ENCODE measurements around the gene TMEM213.

DNA sequence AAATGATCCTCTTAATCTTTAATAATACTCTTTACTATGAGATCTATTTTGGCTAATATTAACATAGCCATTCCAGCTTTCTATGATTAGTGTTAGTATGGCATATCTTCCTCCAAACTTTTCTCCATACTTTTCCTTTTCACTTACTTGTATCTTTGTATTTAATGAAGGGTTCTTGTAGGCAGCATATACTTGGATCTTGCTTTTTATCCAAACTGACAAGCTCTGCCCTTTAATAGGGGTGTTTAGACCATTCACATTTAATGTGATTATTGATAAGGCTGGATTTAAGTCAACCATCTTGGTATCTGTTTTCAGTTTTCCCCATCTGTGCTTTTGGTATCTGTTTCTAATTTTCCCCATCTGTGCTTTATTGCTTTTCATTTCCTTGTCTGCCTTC lies 59.9 kb downstream of the TMEM213 start:
- TF ChIP-seq YY1 (IDR thresholded peaks at IDR 0.05; ENCODE audit: insufficient read depth, insufficient read length) (no peak), ZNF274 (IDR thresholded peaks at IDR 0.05; ENCODE audit: low read depth, low read length) (no peak), SUZ12 (IDR thresholded peaks at IDR 0.05; ENCODE audit: extremely low read depth, insufficient read depth, insufficient read length) (no peak)
